ENCODE results near the gene NDUFV3.
A peak's percentile ranks its signal among the peaks of the same experiment; 100 is the strongest.

Gene NDUFV3

GRCh38 chr21:42858957-42859890 is 33.9 kb upstream of the NDUFV3 start:
- H3K4me3 ChIP-seq (replicated peaks in 1 of 2; ENCODE audit: low read depth in 2 of 2, low read length in 2 of 2) = no peak overlapping the region
- TF ChIP-seq CTCF (IDR thresholded peaks at IDR 0.05; ENCODE audit: low read depth, low read length) = no peak
- no peak for DNase-seq (ENCODE audit: low read depth in 2 of 2)

- no peak overlapping the region for H3K4me3 ChIP-seq (replicated peaks in 1 of 2; ENCODE audit: low read depth in 2 of 2, low read length in 2 of 2)
- no peak for TF ChIP-seq CTCF (IDR thresholded peaks at IDR 0.05; ENCODE audit: low read depth, low read length)
- DNase-seq (ENCODE audit: low read depth in 2 of 2) = no peak
Observed at GRCh38 chr21:42859891-42860230, 33.2 kb upstream of the NDUFV3 start.

- DNase-seq (ENCODE audit: low read depth in 2 of 2) = no peak
- H3K4me3 ChIP-seq (replicated peaks in 1 of 2; ENCODE audit: low read depth in 2 of 2, low read length in 2 of 2) = no peak overlapping the region
- TF ChIP-seq CTCF (IDR thresholded peaks at IDR 0.05; ENCODE audit: low read depth, low read length) = no peak
Observed at GRCh38 chr21:42860345-42860744, 32.8 kb upstream of the NDUFV3 start.

- no peak for DNase-seq (ENCODE audit: low read depth in 2 of 2)
- TF ChIP-seq CTCF (IDR thresholded peaks at IDR 0.05; ENCODE audit: low read depth, low read length) = no peak
- H3K4me3 ChIP-seq (replicated peaks in 1 of 2; ENCODE audit: low read depth in 2 of 2, low read length in 2 of 2) = no peak overlapping the region
Observed at GRCh38 chr21:42861311-42861847, 31.7 kb upstream of the NDUFV3 start.

- no peak overlapping the region for H3K4me3 ChIP-seq (replicated peaks in 1 of 2; ENCODE audit: low read depth in 2 of 2, low read length in 2 of 2)
- no peak for TF ChIP-seq CTCF (IDR thresholded peaks at IDR 0.05; ENCODE audit: low read depth, low read length)
- no peak for DNase-seq (ENCODE audit: low read depth in 2 of 2)
Observed at GRCh38 chr21:42861848-42862400, 31.2 kb upstream of the NDUFV3 start.

GRCh38 chr21:42862774-42863503 is 30.2 kb upstream of the NDUFV3 start:
- TF ChIP-seq CTCF (IDR thresholded peaks at IDR 0.05; ENCODE audit: low read depth, low read length) = peak; percentile 6
- DNase-seq (ENCODE audit: low read depth in 2 of 2) = no peak
- H3K4me3 ChIP-seq (replicated peaks in 1 of 2; ENCODE audit: low read depth in 2 of 2, low read length in 2 of 2) = no peak overlapping the region

All from cardiac fibroblast (primary cell).